Neuronal stem cell (in vitro differentiated cells): Measurements from ENCODE around the gene LTBP1.

Source experiments
- DNase-seq: peaks from one replicate; pipeline ENCODE4 v3.0.0-alpha.2; 2013; ENCODE audit warnings: low spot score
- H2AFZ ChIP-seq: one replicate; pipeline ENCODE4 v1.6.1; 2013; ENCODE audit warnings: mild to moderate bottlenecking, low read length, inconsistent platforms
- H2AK5ac ChIP-seq: 2 replicates; pipeline ENCODE4 v1.6.1; 2013; ENCODE audit warnings: low read depth, mild to moderate bottlenecking, inconsistent platforms, low read length, moderate library complexity, mixed read lengths
- H2BK120ac ChIP-seq: 2 replicates; pipeline ENCODE4 v1.6.1; 2013; ENCODE audit warnings: low read depth, mild to moderate bottlenecking, inconsistent platforms, low read length, moderate library complexity, mixed read lengths
- H2BK12ac ChIP-seq: one replicate; pipeline ENCODE4 v1.6.1; 2013; ENCODE audit warnings: low read length, inconsistent platforms
- H2BK15ac ChIP-seq: 2 replicates; pipeline ENCODE4 v1.6.1; 2013; ENCODE audit warnings: mild to moderate bottlenecking, low read length, inconsistent platforms, mixed read lengths
- H2BK5ac ChIP-seq: one replicate; pipeline ENCODE4 v1.6.1; 2013; ENCODE audit warnings: inconsistent platforms, mild to moderate bottlenecking, low read length, moderate library complexity
- H3K14ac ChIP-seq: one replicate; pipeline ENCODE4 v1.6.1; 2013; ENCODE audit warnings: low read length, inconsistent platforms
- H3K18ac ChIP-seq: 2 replicates; pipeline ENCODE4 v1.6.1; 2013; ENCODE audit warnings: low read length, inconsistent platforms
- H3K23ac ChIP-seq: 2 replicates; pipeline ENCODE4 v1.6.1; 2013; ENCODE audit warnings: low read depth, mild to moderate bottlenecking, mixed read lengths, low read length, inconsistent platforms; ENCODE audit not compliant: poor library complexity
- H3K27ac ChIP-seq: replicated peaks from 3 replicates; pipeline ENCODE4 v1.5.1; 2013; ENCODE audit warnings: low read length, inconsistent platforms
- H3K27me3 ChIP-seq, 3 experiments: 2 replicates each; pipeline ENCODE4 v1.6.1; 2013; ENCODE audit warnings: low read length in 3 of 3, mild to moderate bottlenecking in 2 of 3, inconsistent platforms in 1 of 3, low read depth in 1 of 3, mixed read lengths in 1 of 3, moderate library complexity in 1 of 3; ENCODE audit not compliant: control insufficient read depth in 3 of 3, insufficient read depth in 3 of 3
- H3K36me3 ChIP-seq, 2 donors: replicated peaks in 1 of 2; 2 replicates each; pipeline ENCODE4 v1.6.1; 2013; ENCODE audit warnings: low read length in 2 of 2; ENCODE audit not compliant: control insufficient read depth in 2 of 2, insufficient read depth in 2 of 2
- H3K4ac ChIP-seq: 2 replicates; pipeline ENCODE4 v1.6.1; 2013; ENCODE audit warnings: inconsistent platforms, mild to moderate bottlenecking, low read length, moderate library complexity
- H3K4me1 ChIP-seq, 2 donors: 1 replicate in 1 of 2; 2 replicates in 1 of 2; pipeline ENCODE4 v1.6.1; 2013; ENCODE audit warnings: low read length in 2 of 2, low read depth in 1 of 2; ENCODE audit not compliant: control insufficient read depth in 2 of 2, insufficient read depth in 1 of 2
- H3K4me2 ChIP-seq: one replicate; pipeline ENCODE4 v1.6.1; 2013; ENCODE audit warnings: mild to moderate bottlenecking, low read length, inconsistent platforms; ENCODE audit not compliant: insufficient read depth, poor library complexity, severe bottlenecking
- H3K4me3 ChIP-seq, 2 donors: 2 replicates each; pipeline ENCODE4 v1.5.1; 2013; ENCODE audit warnings: low read length in 2 of 2, mild to moderate bottlenecking in 2 of 2, inconsistent platforms in 1 of 2, moderate library complexity in 1 of 2
- H3K79me1 ChIP-seq: one replicate; pipeline ENCODE4 v1.6.1; 2013; ENCODE audit warnings: low read depth, mild to moderate bottlenecking, inconsistent platforms, low read length, moderate library complexity
- H3K9ac ChIP-seq: one replicate; pipeline ENCODE4 v1.6.1; 2013; ENCODE audit warnings: mild to moderate bottlenecking, low read depth, low read length, inconsistent platforms; ENCODE audit not compliant: poor library complexity
- H3K9me3 ChIP-seq, 2 donors: replicated peaks in 1 of 2; 2 replicates each; pipeline versions ENCODE3 to v1.6.1; 2013; ENCODE audit warnings: low read length in 2 of 2, mild to moderate bottlenecking in 2 of 2, inconsistent platforms in 1 of 2, low read depth in 1 of 2, mixed read lengths in 1 of 2, moderate library complexity in 1 of 2; ENCODE audit not compliant: control insufficient read depth in 2 of 2, insufficient read depth in 1 of 2
- H4K8ac ChIP-seq: one replicate; pipeline ENCODE4 v1.6.1; 2013; ENCODE audit warnings: low read depth, mild to moderate bottlenecking, inconsistent platforms, low read length, moderate library complexity
- H4K91ac ChIP-seq: one replicate; pipeline ENCODE4 v1.6.1; 2013; ENCODE audit warnings: low read length, low read depth, mild to moderate bottlenecking, inconsistent platforms; ENCODE audit not compliant: poor library complexity
- WGBS, 2 donors: extraction: QIAGEN DNeasy Blood & Tissue Kit; methylation state at CpG; one replicate each; pipeline ENCODE4 v1.1.7; 2013; ENCODE audit warnings: missing lambda C conversion rate in 2 of 2, mixed read lengths in 1 of 2; ENCODE audit not compliant: insufficient read length in 2 of 2, insufficient replicate concordance in 1 of 2; ENCODE audit errors: extremely low coverage in 2 of 2; 5-methylcytosine and 5-hydroxymethylcytosine counted together

Gene LTBP1

DNA sequence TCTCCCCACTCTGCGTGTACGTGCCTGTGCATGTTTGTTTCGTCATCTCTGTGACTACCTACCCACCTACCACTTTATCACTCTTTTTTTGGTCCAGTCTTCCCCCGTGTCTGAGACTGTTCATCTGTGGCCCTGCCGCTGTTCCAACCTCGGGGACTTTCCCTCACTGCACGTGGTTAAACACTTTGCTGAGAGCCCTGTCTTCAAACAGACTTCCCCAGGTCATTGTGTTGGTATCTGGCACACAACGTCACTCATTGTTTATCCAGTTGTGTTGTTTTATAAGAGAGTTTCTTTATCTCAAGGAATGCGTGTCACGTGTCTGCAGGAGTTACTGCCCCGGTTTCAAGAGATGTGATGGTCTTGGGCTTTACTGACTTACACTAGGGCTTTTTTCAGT lies 267.7 kb downstream of the LTBP1 start:
- H2BK12ac ChIP-seq = no peak overlapping the region
- no peak overlapping the region for H3K27ac ChIP-seq
- H3K9me3 ChIP-seq = peaks cover 0 to 2% of the 10 kb centered on the region in 2 donors
- WGBS, 2 donors = no CpG with 5 or more reads among the region's 11 CpGs
- peaks cover 0 to 4% of the 10 kb centered on the region in 2 donors for H3K36me3 ChIP-seq
- H2BK120ac ChIP-seq = no peak overlapping the region
- no peak overlapping the region for H2BK5ac ChIP-seq
- no peak overlapping the region for H3K4me2 ChIP-seq
- no peaks in the 10 kb centered on the region for H3K27me3 ChIP-seq
- H2BK15ac ChIP-seq = no peak overlapping the region
- no peak overlapping the region for H3K9ac ChIP-seq
- peaks cover 3 to 6% of the 10 kb centered on the region in 2 donors for H3K4me1 ChIP-seq
- no peak overlapping the region for H2AK5ac ChIP-seq
- peak overlapping the region; percentile 46 for H3K18ac ChIP-seq
- H3K14ac ChIP-seq = no peak overlapping the region
- no peak overlapping the region for H3K23ac ChIP-seq
- H4K8ac ChIP-seq = no peak overlapping the region
- DNase-seq = no peak
- H2AFZ ChIP-seq = no peak overlapping the region
- H3K4me3 ChIP-seq = no peak overlapping the region
- H4K91ac ChIP-seq = no peak overlapping the region
- H3K4ac ChIP-seq = no peak overlapping the region
- H3K79me1 ChIP-seq = no peaks in the 10 kb centered on the region

DNA sequence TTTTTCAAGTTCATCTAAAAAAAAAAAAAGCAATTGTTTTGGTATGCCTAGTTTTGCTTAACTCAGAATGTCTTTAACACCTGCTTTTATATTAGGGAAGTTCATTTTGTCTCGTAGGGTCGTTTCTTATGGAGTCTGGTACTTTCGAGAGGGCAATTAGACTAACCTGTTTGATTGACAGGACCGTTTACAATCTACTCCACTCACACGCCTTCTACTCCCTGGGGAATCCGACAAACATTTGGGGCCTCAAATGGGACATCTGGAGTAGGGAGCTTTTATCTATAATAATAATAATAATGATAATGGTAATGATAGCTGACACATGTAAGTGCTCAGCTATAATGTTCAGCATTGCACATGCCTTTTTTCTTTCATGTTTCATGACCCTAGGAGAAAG lies 268.1 kb downstream of the LTBP1 start:
- H2BK120ac ChIP-seq = no peak overlapping the region
- no peak overlapping the region for H3K4ac ChIP-seq
- H3K27me3 ChIP-seq = no peaks in the 10 kb centered on the region
- no peak overlapping the region for H2BK5ac ChIP-seq
- no peak overlapping the region for H2BK15ac ChIP-seq
- H2AK5ac ChIP-seq = no peak overlapping the region
- H3K9me3 ChIP-seq = peaks cover 0 to 2% of the 10 kb centered on the region in 2 donors
- H3K27ac ChIP-seq = no peak overlapping the region
- no CpG with 5 or more reads among the region's 6 CpGs for WGBS, 2 donors
- H3K9ac ChIP-seq = no peak overlapping the region
- H2AFZ ChIP-seq = no peak overlapping the region
- H3K4me2 ChIP-seq = no peak overlapping the region
- DNase-seq = no peak
- peaks cover 0 to 4% of the 10 kb centered on the region in 2 donors for H3K36me3 ChIP-seq
- peaks cover 3 to 6% of the 10 kb centered on the region in 2 donors for H3K4me1 ChIP-seq
- H3K23ac ChIP-seq = no peak overlapping the region
- no peak overlapping the region for H2BK12ac ChIP-seq
- no peak overlapping the region for H3K4me3 ChIP-seq
- no peak overlapping the region for H3K18ac ChIP-seq
- H3K79me1 ChIP-seq = no peaks in the 10 kb centered on the region
- H4K91ac ChIP-seq = no peak overlapping the region
- no peak overlapping the region for H3K14ac ChIP-seq
- H4K8ac ChIP-seq = no peak overlapping the region

DNA sequence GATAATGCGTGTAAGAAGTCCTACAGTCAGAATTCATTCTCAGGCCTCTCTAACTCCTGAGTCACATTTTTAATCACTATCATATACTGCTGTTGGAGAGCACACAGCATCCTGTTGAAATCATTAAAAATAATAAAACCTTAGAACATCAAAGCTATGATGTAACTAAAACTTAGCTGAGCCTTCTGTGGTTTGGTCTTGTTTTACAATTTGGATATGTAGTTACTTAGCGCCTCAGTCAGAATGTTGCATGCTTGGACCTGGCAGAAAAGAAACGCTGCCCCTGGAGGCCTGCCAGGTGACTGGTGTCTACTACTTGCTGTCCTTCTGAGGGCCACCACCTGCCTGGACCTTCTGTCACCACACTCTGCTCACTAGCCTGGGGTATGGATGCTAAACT lies 268.5 kb downstream of the LTBP1 start:
- peaks cover 0 to 2% of the 10 kb centered on the region in 2 donors for H3K9me3 ChIP-seq
- no peak overlapping the region for H2BK15ac ChIP-seq
- no peak for DNase-seq
- no peak overlapping the region for H2BK5ac ChIP-seq
- no peak overlapping the region for H3K27ac ChIP-seq
- H3K9ac ChIP-seq = no peak overlapping the region
- no peak overlapping the region for H4K8ac ChIP-seq
- no CpG with 5 or more reads among the region's 3 CpGs for WGBS, 2 donors
- H3K4me3 ChIP-seq = no peak overlapping the region
- H3K36me3 ChIP-seq = peaks cover 0 to 4% of the 10 kb centered on the region in 2 donors
- H3K79me1 ChIP-seq = no peaks in the 10 kb centered on the region
- no peak overlapping the region for H3K4me2 ChIP-seq
- no peak overlapping the region for H2BK12ac ChIP-seq
- H3K18ac ChIP-seq = no peak overlapping the region
- H3K27me3 ChIP-seq = no peaks in the 10 kb centered on the region
- H3K4ac ChIP-seq = no peak overlapping the region
- H2AK5ac ChIP-seq = no peak overlapping the region
- no peak overlapping the region for H3K23ac ChIP-seq
- H3K14ac ChIP-seq = no peak overlapping the region
- H2AFZ ChIP-seq = no peak overlapping the region
- no peak overlapping the region for H4K91ac ChIP-seq
- peaks cover 5 to 6% of the 10 kb centered on the region in 2 donors for H3K4me1 ChIP-seq
- H2BK120ac ChIP-seq = no peak overlapping the region

DNA sequence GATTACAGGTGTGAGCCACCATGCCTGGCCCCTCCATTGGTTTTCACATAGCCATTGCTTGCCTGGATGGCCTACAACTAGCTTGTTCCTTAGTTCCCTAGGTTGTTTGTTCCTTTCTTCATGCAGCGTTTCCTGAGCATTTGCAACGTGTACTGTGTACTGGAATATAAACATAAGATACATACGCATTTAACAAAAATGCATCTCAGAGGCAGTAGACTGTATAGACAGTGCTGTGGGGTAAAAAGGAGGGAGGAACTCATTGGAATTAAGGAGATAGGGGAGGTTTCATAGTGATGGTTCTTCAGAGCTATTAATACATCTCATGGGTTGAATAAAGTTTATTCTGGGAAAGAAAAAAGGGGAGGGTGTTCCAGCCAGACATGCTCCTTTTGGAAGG lies 269.2 kb downstream of the LTBP1 start:
- Histone ChIP-seq H2AK5ac (no peak overlapping the region), H3K27me3 (no peaks in the 10 kb centered on the region), H3K23ac (no peak overlapping the region), H3K4ac (no peak overlapping the region), H2BK12ac (no peak overlapping the region), H3K36me3 (peaks cover 0 to 4% of the 10 kb centered on the region in 2 donors), H2BK15ac (no peak overlapping the region), H2BK5ac (no peak overlapping the region), H3K27ac (no peak overlapping the region), H4K8ac (no peak overlapping the region), H3K79me1 (no peaks in the 10 kb centered on the region), H3K4me2 (no peak overlapping the region), H3K4me1 (peaks cover 5 to 6% of the 10 kb centered on the region in 2 donors), H3K9me3 (peaks cover 0 to 2% of the 10 kb centered on the region in 2 donors), H4K91ac (no peak overlapping the region), H2BK120ac (no peak overlapping the region), H2AFZ (no peak overlapping the region), H3K4me3 (no peak overlapping the region), H3K9ac (no peak overlapping the region), H3K14ac (no peak overlapping the region), H3K18ac (no peak overlapping the region)
- DNase-seq = no peak
- WGBS, 2 donors = no CpG with 5 or more reads among the region's 3 CpGs
